Peyer's patch (tissue), 4 donors: ENCODE results near the gene SCN2B. TPM values are rescaled to one million over a fixed set of nuclear protein-coding genes. Genes with fewer than 3 reads are reported as not detected.

ENCODE experiments used
- DNase-seq, 3 donors: peaks; one replicate each; pipeline ENCODE4 v3.0.0-alpha.2; 2017 to 2019
- H3K27ac ChIP-seq, 4 donors: fragments of 200-600 bp; sonication (generic); one replicate each; pipeline ENCODE4 v1.5.1; 2016 to 2019
- H3K27me3 ChIP-seq, 2 donors: fragments of 200-600 bp; sonication (generic); one replicate each; pipeline ENCODE4 v1.5.1; 2019
- H3K36me3 ChIP-seq, 3 donors: fragments of 200-600 bp; sonication (generic); one replicate each; pipeline ENCODE4 v1.5.1; 2016 to 2019
- H3K4me1 ChIP-seq, 4 donors: fragments of 200-600 bp; sonication (generic); one replicate each; pipeline ENCODE4 v1.5.1; 2016 to 2019
- H3K4me3 ChIP-seq, 4 donors: fragments of 200-600 bp; sonication (generic); 1 replicate in 3 of 4; 2 replicates in 1 of 4; pipeline ENCODE4 v1.5.1; 2016 to 2019; ENCODE audit warnings: mild to moderate bottlenecking in 1 of 4
- H3K9me3 ChIP-seq, 4 donors: fragments of 200-600 bp; sonication (generic); one replicate each; pipeline ENCODE4 v1.5.1; 2016 to 2019; ENCODE audit warnings: mild to moderate bottlenecking in 1 of 4
- CTCF ChIP-seq, 6 experiments: fragments of 450-650 bp in 4 of 6; fragments of 200-600 bp in 2 of 6; sonication (generic) in 1 of 6; IDR thresholded peaks; one replicate each; pipeline ENCODE4 v1.5.1; 2017 to 2019; ENCODE audit warnings: antibody characterized with exemption in 6 of 6, mild to moderate bottlenecking in 3 of 6, moderate library complexity in 1 of 6
- POLR2A ChIP-seq, 2 donors: fragments of 450-650 bp; IDR thresholded peaks; one replicate each; pipeline ENCODE4 v1.5.1; 2017; ENCODE audit warnings: antibody characterized with exemption in 2 of 2, mild to moderate bottlenecking in 2 of 2, moderate library complexity in 2 of 2
- total RNA-seq, 4 donors: library from RNA; depleted of rRNA; stranded (reverse); fragments of >200 nt; gene quantifications; one replicate each; pipeline ENCODE4 v1.1.0, GENCODE V29; 2016

Gene SCN2B
- total RNA-seq, 4 donors from 2014 or later = 0.13 to 0.38 TPM; not detected in 2

GRCh38 chr11:118133816-118134215 is 42.6 kb downstream of the SCN2B start:
- H3K4me1 ChIP-seq = no peaks in the 10 kb centered on the region
- no peaks in the 10 kb centered on the region for H3K36me3 ChIP-seq
- H3K27me3 ChIP-seq = no peaks in the 10 kb centered on the region
- H3K4me3 ChIP-seq = no peak overlapping the region
- TF ChIP-seq POLR2A (IDR thresholded peaks at IDR 0.05) (no peak), CTCF (IDR thresholded peaks at IDR 0.05) (no peak)
- DNase-seq = no peak
- H3K27ac ChIP-seq = no peak overlapping the region
- H3K9me3 ChIP-seq = no peaks in the 10 kb centered on the region

GRCh38 chr11:118132385-118133151 is 43.9 kb downstream of the SCN2B start:
- Histone ChIP-seq H3K27me3 (no peaks in the 10 kb centered on the region), H3K4me3 (no peak overlapping the region), H3K9me3 (no peaks in the 10 kb centered on the region), H3K36me3 (no peaks in the 10 kb centered on the region), H3K27ac (no peak overlapping the region), H3K4me1 (no peaks in the 10 kb centered on the region)
- no peak for DNase-seq
- no peak for TF ChIP-seq CTCF (IDR thresholded peaks at IDR 0.05)
- no peak for TF ChIP-seq POLR2A (IDR thresholded peaks at IDR 0.05)

- no peak for DNase-seq
- Histone ChIP-seq H3K9me3 (no peaks in the 10 kb centered on the region), H3K4me1 (no peaks in the 10 kb centered on the region), H3K36me3 (no peaks in the 10 kb centered on the region), H3K27ac (no peak overlapping the region), H3K27me3 (no peaks in the 10 kb centered on the region), H3K4me3 (no peak overlapping the region)
- TF ChIP-seq CTCF (IDR thresholded peaks at IDR 0.05) (no peak), POLR2A (IDR thresholded peaks at IDR 0.05) (no peak)
These were observed 46.8 kb downstream of the SCN2B start for GRCh38 chr11:118129471-118130172.

- no peak overlapping the region for H3K27ac ChIP-seq
- H3K9me3 ChIP-seq = no peaks in the 10 kb centered on the region
- TF ChIP-seq CTCF (IDR thresholded peaks at IDR 0.05) (no peak), POLR2A (IDR thresholded peaks at IDR 0.05) (no peak)
- no peak for DNase-seq
- no peaks in the 10 kb centered on the region for H3K4me1 ChIP-seq
- H3K36me3 ChIP-seq = no peaks in the 10 kb centered on the region
- H3K4me3 ChIP-seq = no peak overlapping the region
- H3K27me3 ChIP-seq = no peaks in the 10 kb centered on the region
These were observed 47.5 kb downstream of the SCN2B start for GRCh38 chr11:118128721-118129470.

GRCh38 chr11:118128310-118128709 is 48.1 kb downstream of the SCN2B start:
- Histone ChIP-seq H3K27ac (no peak overlapping the region), H3K36me3 (no peaks in the 10 kb centered on the region), H3K4me3 (no peak overlapping the region), H3K9me3 (no peaks in the 10 kb centered on the region), H3K27me3 (no peaks in the 10 kb centered on the region), H3K4me1 (no peaks in the 10 kb centered on the region)
- TF ChIP-seq CTCF (IDR thresholded peaks at IDR 0.05) = no peak
- no peak for TF ChIP-seq POLR2A (IDR thresholded peaks at IDR 0.05)
- no peak for DNase-seq
